NCI-H2196 (cell line): ENCODE data around the gene ARL4A.
A peak's percentile ranks its signal among the peaks of the same experiment; 100 is the strongest.
"Not testable (repeated sequence)": the region's sequence is repeated elsewhere in the genome, so short reads cannot be mapped to it uniquely, and the experiment has no call there.

Source experiments
- DNase-seq: peaks from one replicate; lab custom pipeline; 2025; ENCODE audit not compliant: unreplicated experiment; lab: John Stamatoyannopoulos, UW

The ARL4A gene

DNA sequence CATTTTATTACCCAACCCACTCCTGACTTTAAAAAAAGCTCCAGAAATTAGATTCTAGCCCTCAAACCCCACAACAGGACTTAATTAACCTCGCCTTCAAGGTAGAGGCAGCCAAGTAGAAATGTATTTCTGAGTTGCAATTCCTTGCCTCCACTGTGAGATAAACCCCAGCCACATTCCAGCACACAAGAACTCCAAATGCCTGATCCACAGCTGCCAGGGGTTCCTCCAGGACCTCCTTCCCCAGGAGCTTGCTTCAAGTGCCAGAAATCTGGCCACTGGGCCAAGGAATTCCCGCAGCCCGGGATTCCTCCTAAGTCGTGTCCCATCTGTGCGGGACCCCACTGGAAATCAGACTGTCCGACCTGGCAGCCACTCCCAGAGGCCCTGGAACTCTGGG, 25.9 kb upstream of the ARL4A start:
- DNase-seq: no peak

DNA sequence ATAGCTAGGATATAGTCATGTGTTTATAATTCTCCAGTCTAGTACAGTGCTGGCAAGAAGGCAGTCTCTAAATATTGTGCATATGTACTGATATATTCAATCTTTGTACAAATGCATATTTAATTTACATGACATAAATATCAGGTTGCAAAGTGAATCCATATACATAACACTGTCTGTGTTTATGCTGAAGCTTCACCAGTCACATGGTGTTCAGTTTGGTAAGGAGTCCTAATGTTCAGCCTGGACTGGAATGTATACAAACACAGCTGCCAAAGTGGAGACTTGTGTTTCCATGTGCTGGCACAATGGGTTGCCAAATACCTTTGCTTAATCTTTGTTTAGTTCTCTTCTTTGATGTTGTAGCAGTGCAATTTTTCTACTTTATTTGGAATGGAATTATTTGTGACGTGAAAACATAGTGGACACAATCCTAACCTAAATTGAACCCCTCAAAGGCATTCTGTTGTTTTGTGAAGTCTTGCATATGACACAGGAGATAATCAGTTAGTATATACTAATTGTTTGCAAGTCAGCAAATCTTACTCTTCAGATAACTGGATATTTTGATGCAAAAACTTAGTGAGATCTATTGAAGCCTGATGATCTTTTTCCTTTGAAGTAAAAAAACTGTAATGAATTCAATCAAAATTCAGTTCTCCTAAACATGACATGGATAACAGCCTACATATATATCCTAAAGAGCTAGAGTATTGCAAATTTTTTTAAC, 17.3 kb upstream of the ARL4A start:
- DNase-seq: no peak

DNA sequence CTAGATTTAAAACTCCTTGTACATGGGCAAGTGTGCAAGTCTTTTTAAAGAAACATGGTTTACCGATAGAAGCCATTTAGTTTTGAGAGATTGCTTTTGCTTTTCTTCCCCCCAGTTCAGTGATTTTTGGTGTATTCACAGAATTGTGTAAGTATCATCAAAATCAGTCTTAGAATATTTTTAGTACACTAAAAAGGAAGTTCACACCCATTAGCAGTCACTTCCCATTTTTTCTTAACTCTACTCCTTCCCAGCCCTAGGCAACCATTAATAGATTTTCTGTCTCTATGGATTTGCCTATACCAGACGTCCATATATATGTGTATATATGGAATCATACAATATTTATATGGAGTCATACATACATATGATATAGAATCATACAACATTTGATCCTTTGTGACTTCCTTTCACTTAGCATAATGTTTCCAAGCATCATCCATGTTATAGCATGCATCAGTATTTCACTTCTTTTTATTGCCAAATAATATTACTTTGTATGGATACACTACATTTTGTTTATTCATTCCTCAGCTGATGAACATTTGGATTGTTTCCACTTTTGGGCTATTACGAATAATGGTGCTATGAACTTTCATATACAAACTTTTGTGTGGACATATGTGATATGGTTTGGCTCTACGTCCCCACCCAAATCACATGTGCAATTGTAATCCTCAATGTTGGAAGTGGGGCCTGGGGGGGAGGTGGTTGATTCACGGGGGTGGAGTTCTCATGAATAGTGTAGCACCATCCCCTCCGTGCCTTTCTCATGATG, 16.5 kb upstream of the ARL4A start:
- DNase-seq: no peak

DNA sequence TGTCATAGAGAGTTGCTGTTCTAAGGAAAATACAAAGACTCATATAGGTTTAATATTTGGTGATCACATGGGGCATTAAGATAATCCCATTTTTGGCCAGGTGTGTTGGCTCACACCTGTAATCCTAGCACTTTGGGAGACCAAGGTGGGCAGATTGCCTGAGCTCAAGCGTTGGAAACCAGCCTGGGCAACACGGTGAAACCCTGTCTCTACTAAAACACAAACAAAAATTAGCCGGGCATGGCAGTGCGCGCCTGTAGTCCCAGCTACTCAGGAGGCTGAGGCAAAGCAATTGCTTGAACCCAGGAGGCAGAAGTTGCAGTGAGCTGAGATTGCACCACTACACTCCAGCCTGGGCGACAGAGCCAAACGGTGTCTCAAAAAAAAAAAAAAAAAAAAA, 14.0 kb upstream of the ARL4A start:
- DNase-seq: not testable (repeated sequence)

DNA sequence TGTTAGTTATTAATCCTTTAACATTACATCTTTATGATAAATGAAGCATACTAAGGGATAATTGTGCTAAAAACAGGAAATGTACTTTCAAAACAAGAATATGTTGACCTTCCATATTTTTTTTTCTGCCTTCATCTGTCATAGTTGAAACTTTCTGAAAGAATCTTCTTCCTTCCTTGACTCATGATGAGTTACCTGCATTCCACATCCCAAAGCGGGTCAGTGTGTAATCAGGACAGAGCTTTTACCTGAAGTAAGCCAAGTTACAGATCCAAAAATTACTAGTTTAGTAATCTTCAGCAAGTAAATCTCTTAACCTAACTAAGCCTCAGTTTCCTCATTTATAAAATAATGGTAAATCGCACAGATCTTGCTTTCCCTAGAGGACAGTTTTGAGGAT, 13.4 kb upstream of the ARL4A start:
- DNase-seq: no peak

DNA sequence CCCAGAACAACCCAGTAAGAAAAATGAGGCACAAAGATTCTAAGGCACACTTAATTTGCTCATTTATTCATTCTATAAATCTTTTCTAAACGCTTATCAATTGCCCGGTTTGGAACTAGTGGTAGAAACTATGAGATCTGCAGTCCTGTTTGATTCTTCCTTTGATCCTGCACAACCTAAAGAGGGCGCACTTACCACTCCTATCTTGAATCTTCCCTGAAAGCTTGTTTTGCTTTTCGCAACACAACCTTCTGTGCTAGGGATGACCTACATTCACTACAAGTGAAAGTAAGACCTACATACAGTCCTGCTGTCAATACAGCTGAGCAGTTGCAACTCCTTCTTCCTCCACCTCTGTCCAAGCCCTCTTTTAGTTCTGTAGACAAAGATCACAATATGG, 12.6 kb upstream of the ARL4A start:
- DNase-seq: peak; percentile 7

DNA sequence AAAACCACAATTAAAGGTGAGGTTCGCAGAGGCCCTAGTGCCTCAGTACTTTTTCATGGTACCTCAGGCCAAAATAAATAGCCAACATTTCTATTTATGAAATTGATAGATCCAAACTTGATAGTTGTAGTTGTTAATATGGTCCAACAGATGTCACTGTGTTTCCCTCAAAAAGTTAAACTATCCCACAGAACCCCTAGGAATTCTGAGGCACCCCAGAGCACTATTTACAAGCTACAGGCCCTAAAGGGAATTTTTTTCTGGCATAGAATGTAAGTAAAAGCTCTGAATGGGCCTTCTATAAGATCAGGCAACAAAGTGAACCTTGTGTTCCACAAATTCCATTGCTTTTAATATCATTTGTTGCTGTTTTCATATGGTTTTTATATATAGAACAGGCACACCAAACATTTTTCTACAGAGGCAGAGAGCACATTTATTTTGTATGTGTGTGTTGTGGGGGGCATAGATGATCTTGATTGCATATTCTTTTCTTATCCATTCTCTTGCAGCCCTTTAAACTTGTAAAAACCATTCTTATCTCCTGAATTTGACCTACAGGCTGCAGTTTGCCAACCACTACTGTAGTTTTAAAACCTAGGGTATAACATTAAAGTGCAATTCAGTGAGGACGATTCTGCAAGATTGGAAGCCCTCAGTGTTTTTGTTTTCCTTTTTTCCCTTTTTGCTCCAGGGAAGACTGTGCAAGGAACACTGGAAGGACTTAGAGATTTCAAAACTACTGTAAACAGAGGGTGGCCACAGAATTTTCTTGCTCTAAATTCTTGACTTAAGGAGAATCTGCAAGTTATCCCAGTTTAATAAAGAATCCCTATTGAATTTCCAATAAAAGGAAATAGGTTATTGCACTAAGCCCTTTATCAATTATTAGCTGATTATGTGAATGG, 3.5 kb upstream of the ARL4A start:
- DNase-seq: no peak

DNA sequence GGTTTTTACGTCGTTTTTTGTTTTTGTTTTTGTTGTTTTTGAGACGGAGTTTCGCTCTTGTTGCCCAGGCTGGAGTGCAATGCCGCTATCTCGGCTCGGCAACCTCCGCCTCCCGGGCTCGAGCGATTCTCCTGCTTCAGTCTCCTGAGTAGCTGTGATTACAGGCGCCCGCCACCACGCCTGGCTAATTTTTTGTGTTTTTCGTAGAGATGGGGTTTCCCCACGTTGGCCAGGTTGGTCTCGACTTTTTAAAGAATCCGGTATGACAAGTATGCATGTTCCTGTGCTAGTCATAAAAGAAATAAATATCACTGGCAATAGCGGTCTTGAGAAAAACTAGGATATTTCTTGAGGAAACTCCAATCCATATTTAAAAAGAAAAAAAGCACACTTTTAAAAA, 2.7 kb upstream of the ARL4A start:
- DNase-seq: no peak

DNA sequence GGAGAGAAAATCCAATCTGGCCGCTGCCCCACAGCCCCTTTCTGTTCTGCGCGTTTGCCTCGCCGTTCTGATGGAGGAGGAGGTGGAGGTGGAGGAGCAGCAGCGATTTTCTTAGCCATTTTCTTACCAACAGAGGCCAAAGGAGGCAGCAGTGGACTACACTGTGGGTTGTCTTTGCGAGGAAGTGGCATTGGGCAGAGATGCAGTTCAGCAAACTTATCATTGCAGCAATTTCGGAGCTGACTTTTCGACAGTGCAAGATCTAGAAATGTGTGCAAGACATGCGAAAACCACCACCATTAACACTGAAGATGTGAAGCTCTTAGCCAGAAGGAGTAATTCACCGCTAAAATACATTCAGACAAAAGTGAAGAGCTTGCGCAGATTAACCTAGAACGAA, 1.9 kb upstream of the ARL4A start:
- peak; percentile 13 for DNase-seq

DNA sequence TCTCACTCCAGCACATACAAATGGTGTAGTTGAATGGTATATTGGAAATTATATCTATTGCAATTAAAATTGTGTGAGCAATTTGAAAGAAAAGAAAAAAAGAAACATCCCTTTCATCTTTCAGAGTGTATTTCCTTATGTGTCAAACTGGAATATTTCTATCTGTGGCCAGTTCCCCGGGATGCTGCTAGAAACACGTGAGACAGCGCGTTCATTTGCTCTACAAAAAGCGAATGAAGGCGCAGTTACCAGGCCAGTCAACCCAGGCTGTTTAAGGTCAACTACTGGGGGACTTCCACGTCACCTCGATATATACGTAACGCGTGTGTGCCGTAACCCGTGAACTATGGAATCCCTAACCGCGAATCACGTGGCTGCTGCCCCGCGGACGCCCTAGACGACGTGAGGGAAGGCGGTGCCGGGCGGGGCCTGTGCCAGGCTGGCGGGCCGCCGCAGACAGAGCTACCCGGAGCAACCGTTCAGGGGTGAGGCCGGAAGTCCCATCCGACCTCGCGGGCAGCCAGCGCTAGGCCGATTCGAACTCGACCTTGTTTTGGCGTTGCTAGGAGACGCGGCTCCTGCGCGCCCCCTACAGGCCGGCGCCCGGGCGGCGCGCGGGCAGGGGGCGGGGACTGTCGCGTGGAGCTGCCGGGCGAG, 1.1 kb upstream of the ARL4A start:
- peak; percentile 94 for DNase-seq

DNA sequence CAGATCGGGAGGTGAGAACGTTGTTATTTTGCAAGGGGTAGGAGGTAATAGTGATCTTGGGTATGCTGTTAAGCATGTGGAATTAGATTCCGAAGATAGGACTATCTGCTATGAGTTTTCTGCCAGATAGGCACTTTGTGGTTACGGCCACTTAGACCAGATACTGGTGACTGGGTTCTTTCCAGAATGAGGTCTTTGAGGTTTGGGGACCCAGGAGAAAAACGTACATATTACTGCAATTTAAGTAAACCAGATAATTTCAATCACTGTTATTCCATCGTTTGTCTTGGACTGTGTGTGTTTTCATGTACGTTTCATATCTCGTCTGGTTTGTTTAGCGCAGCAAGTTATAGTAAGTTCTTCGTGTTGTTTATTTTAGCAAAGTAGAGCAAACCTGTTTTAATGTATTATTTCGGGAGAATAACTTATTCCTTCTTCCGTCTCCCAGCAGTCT, 312 bp downstream of the ARL4A start:
- DNase-seq: no peak

DNA sequence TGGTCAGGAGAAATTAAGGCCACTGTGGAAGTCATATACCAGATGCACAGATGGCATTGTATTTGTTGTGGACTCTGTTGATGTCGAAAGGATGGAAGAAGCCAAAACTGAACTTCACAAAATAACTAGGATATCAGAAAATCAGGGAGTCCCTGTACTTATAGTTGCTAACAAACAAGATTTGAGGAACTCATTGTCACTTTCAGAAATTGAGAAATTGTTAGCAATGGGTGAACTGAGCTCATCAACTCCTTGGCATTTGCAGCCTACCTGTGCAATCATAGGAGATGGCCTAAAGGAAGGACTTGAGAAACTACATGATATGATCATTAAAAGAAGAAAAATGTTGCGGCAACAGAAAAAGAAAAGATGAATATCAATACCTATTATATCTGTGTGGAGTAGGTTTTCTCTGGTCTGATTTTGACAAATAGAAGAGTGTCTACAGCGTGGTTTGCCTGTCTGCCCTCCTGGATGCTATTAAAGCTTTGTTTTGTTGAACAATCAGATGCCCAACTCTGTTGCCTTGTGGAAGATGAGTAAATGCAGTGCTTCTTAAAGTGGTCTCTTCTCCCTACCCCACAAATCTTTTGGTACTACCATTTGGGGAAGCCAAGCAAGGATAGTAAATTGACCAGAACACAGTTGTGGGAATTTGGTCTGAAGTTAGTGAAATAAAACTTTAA, 1.2 kb downstream of the ARL4A start:
- not testable (repeated sequence) for DNase-seq

DNA sequence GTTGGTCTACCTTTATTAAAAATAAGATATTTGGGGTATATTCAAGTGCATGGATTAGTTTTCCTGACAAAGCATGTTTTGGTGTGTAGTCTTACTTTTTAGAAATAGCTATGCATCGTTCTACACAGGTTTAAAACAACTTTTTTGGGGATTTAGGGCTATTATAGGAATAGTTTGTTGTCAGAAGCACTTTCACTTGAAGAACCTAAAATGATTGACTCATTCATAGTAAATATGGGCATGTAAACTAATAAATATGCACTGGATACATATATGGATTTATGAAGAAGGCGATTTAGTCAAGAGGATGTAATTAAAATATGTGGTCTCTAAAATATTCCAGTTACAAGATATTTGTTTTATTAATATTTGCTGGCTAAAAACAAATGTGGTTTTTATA, 2.0 kb downstream of the ARL4A start:
- DNase-seq: no peak

DNA sequence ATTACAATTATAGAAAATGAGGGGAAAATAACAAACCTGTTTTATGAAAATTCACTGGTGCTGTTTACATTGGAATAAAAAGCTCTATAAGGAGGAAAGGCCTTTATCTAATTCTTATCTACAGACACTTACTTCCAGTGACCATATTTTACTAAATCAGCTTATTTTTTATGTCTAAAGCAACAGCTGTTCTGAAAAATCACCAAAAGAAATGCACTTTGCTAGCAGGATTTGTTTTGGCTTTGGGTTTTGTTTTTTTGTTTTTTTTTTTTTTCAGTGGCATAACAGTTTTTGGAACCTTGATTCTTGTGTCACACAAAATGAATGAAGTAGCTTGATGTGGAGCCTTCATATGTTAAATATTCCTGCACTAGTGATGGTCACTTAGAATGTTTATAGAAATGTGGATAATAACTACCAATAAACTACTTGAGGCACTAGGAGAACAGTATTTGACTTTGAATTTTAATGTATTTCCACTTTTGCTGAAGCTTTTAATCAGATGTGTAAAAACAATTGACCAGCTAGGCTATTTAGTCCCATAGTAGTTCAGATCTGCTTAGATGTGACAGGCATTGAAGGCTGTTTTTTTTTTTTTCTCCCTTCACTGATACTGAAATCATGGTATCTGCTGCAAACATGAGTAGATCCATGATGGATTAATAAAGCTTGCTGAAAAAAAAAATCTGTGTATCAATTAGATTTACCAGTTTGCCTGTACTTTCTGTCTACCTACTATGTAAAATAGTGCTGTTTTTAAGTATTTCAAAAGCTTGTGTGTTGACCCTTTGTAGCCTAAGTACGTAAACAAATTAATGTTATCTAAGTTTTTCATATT, 2.8 kb downstream of the ARL4A start:
- no peak for DNase-seq

DNA sequence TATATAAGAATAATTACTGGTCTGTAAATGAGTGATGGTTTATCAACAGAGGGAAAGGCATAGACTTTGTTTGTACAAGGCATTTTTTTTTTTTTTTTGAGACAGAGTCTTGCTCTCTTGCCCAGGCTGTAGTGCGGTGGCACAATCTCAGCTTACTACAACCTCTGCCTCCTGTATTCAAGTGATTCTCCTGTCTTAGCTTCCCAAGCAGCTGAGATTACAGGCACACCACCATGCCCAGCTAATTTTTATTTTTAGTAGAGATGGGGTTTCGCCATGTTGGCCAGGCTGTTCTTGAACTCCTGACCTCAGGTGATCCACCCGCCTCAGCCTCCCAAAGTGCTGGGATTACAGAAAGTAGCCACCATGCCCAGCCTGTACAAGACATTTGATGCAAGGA, 4.0 kb downstream of the ARL4A start:
- not testable (repeated sequence) for DNase-seq

DNA sequence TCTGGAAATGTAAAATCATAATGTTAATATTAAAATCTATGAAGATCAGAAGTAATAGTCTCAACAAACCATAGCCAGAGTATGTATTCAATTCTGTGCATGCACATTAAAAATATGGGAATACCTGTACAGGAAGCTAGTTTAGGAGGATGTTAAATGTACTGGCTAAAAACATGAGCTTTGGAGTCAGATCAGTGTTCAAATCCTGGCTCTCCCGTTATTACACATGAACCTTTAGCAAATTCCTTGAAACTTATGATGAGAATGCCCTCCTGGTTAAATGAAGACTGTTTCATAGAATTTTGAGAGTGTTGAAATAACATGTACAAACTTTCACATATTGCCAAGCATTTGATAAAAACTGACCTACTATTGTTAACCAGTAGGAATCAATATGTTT, 4.6 kb downstream of the ARL4A start:
- DNase-seq: no peak

DNA sequence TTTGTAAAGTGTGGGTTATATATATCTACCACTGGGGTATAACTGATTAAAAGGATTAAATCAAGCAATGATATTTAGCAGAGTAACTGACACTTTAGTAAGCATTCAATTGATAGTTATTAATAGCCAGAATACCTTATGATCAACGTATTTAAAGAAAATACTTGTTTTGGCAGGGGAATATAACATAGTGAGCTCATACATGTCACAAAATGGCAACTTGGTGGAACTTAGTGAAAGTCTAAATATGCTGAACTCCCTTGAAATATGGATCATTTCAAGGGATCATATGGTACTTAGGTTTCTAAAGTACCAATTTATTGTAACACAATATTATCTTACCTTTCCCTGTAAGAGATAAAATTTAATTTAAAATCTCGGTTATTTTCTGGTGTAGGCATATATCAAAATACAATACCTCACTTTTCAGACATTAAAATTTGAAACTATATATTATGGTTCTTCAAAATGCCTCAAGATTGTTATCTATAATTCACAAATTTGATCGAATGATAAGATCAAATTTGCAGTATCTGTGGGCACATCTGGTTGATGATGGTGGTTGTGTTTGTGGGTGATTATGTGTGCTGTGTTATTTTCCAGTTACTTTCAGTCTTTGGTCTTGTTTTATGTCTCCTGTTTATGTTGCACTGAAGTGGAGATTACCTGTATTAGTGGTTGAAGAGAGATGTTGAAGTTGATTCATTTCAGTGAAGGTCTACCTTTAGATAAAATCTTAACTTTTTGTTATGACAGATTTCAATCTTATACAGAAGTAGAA, 5.2 kb downstream of the ARL4A start:
- no peak for DNase-seq

DNA sequence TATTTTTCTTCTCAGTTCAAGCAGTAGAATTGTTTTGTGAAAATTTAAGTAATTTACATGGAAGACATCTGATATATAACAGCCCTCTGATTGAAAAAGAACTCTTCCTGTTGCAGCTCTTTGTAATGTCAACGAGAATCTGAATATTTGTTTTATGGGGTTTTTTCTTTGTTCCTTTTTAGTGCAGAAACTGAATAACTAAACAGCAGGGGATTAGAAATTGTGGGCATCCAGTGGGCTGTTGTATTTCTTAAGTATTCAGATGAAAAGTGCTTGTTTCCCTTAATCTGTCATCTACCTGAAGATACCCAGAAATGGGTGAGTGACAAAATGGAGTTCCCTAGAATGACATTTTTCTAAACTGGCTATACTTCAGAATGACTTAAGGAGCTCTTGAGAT, 7.4 kb downstream of the ARL4A start:
- no peak for DNase-seq

DNA sequence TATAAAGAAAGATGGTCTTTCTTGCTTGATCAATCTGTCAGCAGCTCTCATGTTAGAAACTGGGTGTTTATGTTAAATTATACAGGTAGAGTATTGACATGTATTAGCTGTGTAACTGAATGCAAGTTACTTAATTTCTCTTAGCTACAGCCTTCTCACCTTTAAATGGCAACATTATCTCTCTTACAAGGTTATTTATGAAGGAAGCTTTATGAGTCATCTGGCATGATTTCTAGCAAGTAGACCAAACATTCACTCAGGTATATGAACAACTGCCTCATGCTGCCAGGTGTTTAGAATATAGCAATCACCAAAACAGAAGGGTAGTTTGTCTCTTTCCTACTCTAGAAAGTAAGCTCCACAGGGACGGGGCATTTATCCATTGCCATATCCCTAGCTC, 8.5 kb downstream of the ARL4A start:
- no peak for DNase-seq
